H1 (cell line): ENCODE results near the gene SERPINF2.

ENCODE experiments used
- CHD2 ChIP-seq: IDR thresholded peaks from 2 replicates; pipeline ENCODE4 v1.6.1; 2012; ENCODE audit warnings: low read length, improper control_type of control experiment
- SIN3A ChIP-seq, 2 experiments: IDR thresholded peaks in 1 of 2; conservative IDR thresholded peaks in 1 of 2; 2 replicates each; pipeline ENCODE4 v1.6.1; 2011 to 2012; ENCODE audit warnings: low read length in 2 of 2, improper control_type of control experiment in 1 of 2, low read depth in 1 of 2, mild to moderate bottlenecking in 1 of 2
- SP1 ChIP-seq: IDR thresholded peaks from 2 replicates; pipeline ENCODE4 v1.6.1; 2011; ENCODE audit warnings: low read depth, low read length
- TBP ChIP-seq: IDR thresholded peaks from 2 replicates; pipeline ENCODE4 v1.6.1; 2011; ENCODE audit warnings: low read depth, low read length, improper control_type of control experiment
- TF ChIP-seq, protein P1 (sequence below), 3 experiments: IDR thresholded peaks; 1 replicate in 2 of 3; 2 replicates in 1 of 3; pipeline versions ENCODE4 v1.5.1 to v1.6.1; 2011; ENCODE audit warnings: low read length in 3 of 3, mild to moderate bottlenecking in 3 of 3, inconsistent platforms in 2 of 3, low read depth in 1 of 3, moderate library complexity in 1 of 3; ENCODE audit not compliant: insufficient read depth in 1 of 3; ENCODE audit errors: control extremely low read depth in 1 of 3

DNA sequence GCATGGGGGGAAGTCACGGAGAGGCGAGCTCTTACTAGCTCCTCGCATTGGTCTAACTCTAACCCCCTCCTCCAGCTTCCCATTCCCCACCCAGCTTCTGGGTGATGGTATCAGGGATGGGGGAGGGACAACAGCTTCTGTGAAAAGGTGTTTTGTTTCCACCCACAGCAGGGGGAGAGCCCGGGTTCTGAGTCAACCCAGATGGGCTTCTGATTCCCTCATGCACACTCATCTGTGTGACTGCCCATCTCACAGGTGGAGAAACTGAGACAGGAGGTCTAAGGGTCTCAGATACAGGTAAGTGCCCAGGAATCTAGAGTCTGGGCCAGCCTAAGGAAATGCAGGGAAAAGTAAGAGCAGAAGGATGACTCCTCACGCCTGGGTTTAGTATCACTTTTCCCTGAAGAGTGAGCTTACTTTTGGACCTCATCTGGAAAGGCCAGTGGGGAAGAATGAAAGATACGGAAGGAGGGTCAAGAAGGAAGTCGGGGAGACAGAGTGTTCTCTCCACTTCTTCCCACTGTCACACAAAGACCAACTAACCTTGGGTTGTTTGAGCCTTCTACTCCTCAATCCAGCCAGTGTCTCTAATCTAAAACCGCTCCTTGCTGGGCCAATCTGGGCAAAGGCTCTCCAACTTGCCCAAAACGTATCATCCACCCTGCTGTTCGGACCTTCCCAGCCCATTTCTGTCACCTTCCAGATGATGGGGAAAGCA is 29.4 kb upstream of the SERPINF2 start:
- TF ChIP-seq TBP (no peak), CHD2 (no peak), SIN3A (conservative IDR thresholded peaks at IDR 0.05 in 1 of 2, IDR thresholded peaks at IDR 0.05 in 1 of 2; ENCODE audit: low read depth in 1 of 2, low read length in 2 of 2) (no peak), SP1 (no peak)
- TF ChIP-seq, protein P1, sequence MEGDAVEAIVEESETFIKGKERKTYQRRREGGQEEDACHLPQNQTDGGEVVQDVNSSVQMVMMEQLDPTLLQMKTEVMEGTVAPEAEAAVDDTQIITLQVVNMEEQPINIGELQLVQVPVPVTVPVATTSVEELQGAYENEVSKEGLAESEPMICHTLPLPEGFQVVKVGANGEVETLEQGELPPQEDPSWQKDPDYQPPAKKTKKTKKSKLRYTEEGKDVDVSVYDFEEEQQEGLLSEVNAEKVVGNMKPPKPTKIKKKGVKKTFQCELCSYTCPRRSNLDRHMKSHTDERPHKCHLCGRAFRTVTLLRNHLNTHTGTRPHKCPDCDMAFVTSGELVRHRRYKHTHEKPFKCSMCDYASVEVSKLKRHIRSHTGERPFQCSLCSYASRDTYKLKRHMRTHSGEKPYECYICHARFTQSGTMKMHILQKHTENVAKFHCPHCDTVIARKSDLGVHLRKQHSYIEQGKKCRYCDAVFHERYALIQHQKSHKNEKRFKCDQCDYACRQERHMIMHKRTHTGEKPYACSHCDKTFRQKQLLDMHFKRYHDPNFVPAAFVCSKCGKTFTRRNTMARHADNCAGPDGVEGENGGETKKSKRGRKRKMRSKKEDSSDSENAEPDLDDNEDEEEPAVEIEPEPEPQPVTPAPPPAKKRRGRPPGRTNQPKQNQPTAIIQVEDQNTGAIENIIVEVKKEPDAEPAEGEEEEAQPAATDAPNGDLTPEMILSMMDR (IDR thresholded peaks at IDR 0.05; ENCODE audit: control extremely low read depth in 1 of 3, insufficient read depth in 1 of 3, low read depth in 1 of 3, low read length in 3 of 3): no peak
